ENCODE results near the gene AMOTL1.

The AMOTL1 gene

DNA sequence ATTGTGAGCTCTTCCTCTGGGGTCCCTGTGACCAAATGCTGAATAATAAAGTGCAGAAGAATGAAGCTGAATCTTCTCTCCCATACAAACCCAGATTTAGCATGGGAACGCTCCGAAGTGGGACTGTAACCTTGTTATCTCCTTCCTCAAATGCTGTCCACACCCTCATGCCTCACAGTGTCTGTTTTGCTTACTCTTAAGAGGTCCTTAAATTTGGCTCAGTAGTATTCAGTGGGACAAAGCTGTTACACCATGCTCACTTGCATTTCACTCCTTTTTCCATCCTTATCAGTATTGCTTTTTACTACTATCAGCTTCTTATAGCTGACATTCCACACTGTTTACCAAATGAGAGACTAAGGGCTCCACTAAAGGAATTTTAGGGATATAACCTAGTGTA lies 13.8 kb upstream of the AMOTL1 start:
- H3K4me3 ChIP-seq (ENCODE audit: low read depth, low read length), result no peak overlapping the region
- TF ChIP-seq CTCF (IDR thresholded peaks at IDR 0.05; ENCODE audit: low read depth, low read length), result no peak
- no peaks in the 10 kb centered on the region for H3K27me3 ChIP-seq
- H3K36me3 ChIP-seq, result no peaks in the 10 kb centered on the region
- DNase-seq, result no peak
- H3K9me3 ChIP-seq, result no peaks in the 10 kb centered on the region
- no peaks in the 10 kb centered on the region for H3K4me1 ChIP-seq

- no peaks in the 10 kb centered on the region for H3K36me3 ChIP-seq
- no peak for DNase-seq
- peaks cover 4% of the 10 kb centered on the region; the same call in 1 of the 2 replicates for H3K4me1 ChIP-seq
- no peaks in the 10 kb centered on the region for H3K9me3 ChIP-seq
- H3K4me3 ChIP-seq (ENCODE audit: low read depth, low read length), result no peak overlapping the region
- TF ChIP-seq CTCF (IDR thresholded peaks at IDR 0.05; ENCODE audit: low read depth, low read length), result no peak
- no peaks in the 10 kb centered on the region for H3K27me3 ChIP-seq
Measured at GRCh38 chr11:94754819-94755218, 13.3 kb upstream of the AMOTL1 start.

- Histone ChIP-seq H3K27me3 (no peaks in the 10 kb centered on the region), H3K9me3 (no peaks in the 10 kb centered on the region), H3K4me3 (ENCODE audit: low read depth, low read length) (no peak overlapping the region), H3K4me1 (peaks cover 4% of the 10 kb centered on the region; the same call in 1 of the 2 replicates), H3K36me3 (no peaks in the 10 kb centered on the region)
- no peak for DNase-seq
- TF ChIP-seq CTCF (IDR thresholded peaks at IDR 0.05; ENCODE audit: low read depth, low read length), result no peak
Measured at GRCh38 chr11:94755494-94755893, 12.7 kb upstream of the AMOTL1 start.

DNA sequence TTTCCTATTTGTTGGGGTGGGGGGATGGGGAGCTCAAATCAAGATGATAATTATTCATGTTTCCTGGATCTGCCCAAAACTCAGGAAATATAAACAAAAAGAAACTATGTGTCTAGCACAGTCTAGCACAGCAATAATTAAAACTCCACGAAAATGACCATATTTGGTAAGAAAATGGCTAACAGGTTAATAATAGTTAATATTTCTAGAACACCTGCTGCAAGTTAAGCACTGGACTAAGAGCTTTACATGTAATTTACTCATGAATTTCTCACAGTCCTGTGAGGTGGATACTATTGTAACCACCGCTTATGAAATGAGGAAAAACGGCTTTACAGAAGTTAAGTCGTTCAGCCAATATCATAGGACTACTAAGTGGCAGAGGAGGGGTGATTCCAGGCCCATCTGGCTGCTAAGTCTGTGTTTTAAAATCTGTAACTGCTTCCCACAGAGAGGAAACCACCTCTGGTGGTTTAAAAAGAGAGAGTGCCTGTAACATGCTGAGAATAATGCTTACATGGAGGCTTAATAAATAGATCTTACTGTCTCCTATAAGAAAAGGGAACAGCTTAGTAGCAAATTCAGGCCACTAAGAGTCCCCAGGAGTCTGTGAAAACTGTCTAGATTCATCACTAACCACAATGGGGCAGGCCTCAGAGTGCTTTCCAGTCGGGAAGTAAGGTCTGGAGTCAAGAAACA lies 11.0 kb upstream of the AMOTL1 start:
- Histone ChIP-seq H3K4me3 (ENCODE audit: low read depth, low read length) (no peak overlapping the region), H3K4me1 (peaks cover 4% of the 10 kb centered on the region; the same call in 1 of the 2 replicates), H3K27me3 (no peaks in the 10 kb centered on the region), H3K36me3 (no peaks in the 10 kb centered on the region), H3K9me3 (no peaks in the 10 kb centered on the region)
- TF ChIP-seq CTCF (IDR thresholded peaks at IDR 0.05; ENCODE audit: low read depth, low read length), result no peak
- no peak for DNase-seq

GRCh38 chr11:94758666-94759065 lies 9.5 kb upstream of the AMOTL1 start:
- Histone ChIP-seq H3K36me3 (no peaks in the 10 kb centered on the region), H3K4me1 (peaks cover 4% of the 10 kb centered on the region; the same call in 1 of the 2 replicates), H3K9me3 (no peaks in the 10 kb centered on the region), H3K4me3 (ENCODE audit: low read depth, low read length) (no peak overlapping the region), H3K27me3 (no peaks in the 10 kb centered on the region)
- DNase-seq, result no peak
- TF ChIP-seq CTCF (IDR thresholded peaks at IDR 0.05; ENCODE audit: low read depth, low read length), result no peak

DNA sequence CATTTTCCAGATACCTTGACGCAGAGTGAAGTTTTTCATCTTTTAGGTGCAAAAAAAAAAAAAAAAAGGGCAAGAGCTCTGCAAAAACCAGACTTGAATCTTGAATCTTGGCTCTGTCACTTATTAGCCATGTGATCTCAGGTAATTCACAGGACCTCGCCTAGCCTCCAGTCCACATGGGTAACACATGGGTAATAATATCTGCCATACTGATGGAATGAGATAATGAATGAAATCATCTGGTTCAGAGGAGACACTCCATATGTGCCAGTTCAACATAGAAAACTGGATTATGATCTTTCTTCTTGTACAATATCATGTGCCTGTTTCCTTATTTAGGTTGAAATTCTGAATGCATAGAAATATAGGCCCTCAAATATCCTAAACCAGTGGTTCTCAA lies 8.6 kb upstream of the AMOTL1 start:
- Histone ChIP-seq H3K36me3 (no peaks in the 10 kb centered on the region), H3K9me3 (no peaks in the 10 kb centered on the region), H3K27me3 (no peaks in the 10 kb centered on the region), H3K4me3 (ENCODE audit: low read depth, low read length) (no peak overlapping the region), H3K4me1 (peaks cover 4% of the 10 kb centered on the region; the same call in 1 of the 2 replicates)
- no peak for TF ChIP-seq CTCF (IDR thresholded peaks at IDR 0.05; ENCODE audit: low read depth, low read length)
- DNase-seq, result no peak
